ENCODE measurements around the gene ADAMTS15. TPM values are rescaled to one million over a fixed set of nuclear protein-coding genes. Genes with fewer than 3 reads are reported as not detected.

ADAMTS15 gene
- total and polyA plus RNA-seq, 2 donors (not counting 3 experiments of a cell fraction or from before 2014, with no cell fraction given) = 0.08 TPM; not detected in 1

DNA sequence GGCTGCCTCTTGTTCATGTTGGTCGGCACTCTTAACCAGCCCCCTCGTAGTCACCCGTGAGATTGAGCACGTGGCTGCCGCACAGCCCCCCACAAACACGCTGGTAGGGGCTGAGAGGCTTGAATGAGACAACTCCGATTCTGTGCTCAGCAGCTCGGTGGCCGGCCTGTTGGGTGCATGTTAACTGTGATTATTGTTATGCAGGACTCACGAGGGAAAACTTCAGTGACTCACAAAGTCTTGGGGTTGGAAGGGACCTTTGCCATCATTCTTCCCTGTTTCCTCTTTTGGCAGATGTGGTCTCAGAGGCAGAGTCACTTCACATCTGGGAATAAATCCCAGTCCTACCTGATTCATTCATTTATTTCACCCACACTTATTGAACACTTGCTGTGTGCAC, 75.2 kb downstream of the ADAMTS15 start:
- FAIRE-seq (no peak), DNase-seq (ENCODE audit: low read depth, low spot score) (no peak)
- peaks cover 15% of the 10 kb centered on the region for H3K4me1 ChIP-seq (ENCODE audit: control insufficient read depth, extremely low read depth, insufficient read depth, low read length)
- H3K9me1 ChIP-seq (replicated peaks; ENCODE audit: control insufficient read depth, extremely low read depth, insufficient read depth, low read length) = no peaks in the 10 kb centered on the region
- H3K4me2 ChIP-seq (ENCODE audit: insufficient read depth, low read length) = no peak overlapping the region
- no peak overlapping the region for H3K4me3 ChIP-seq (replicated peaks in 1 of 3; ENCODE audit: insufficient read depth in 1 of 3, low read depth in 1 of 3, low read length in 3 of 3)
- dilution Hi-C loops (cut with MboI; ENCODE audit: extremely low pct_ligation_motif_present, low sequenced_read_pairs) = no loop called here
- no peaks in the 10 kb centered on the region for H3K27me3 ChIP-seq (ENCODE audit: control insufficient read depth in 2 of 2, insufficient read depth in 2 of 2, low read length in 2 of 2)
- intact Hi-C loops (cut with micrococcal nuclease) = loop anchor here (2.0 to 5.0 kb wide), 3 partner anchors 43 to 214 kb away; no protein-coding TSS in a partner anchor
- no peaks in the 10 kb centered on the region for H4K20me1 ChIP-seq (replicated peaks; ENCODE audit: control insufficient read depth, extremely low read depth, insufficient read depth, low read length)
- H3K27ac ChIP-seq (ENCODE audit: insufficient read depth, low read depth, low read length) = no peak overlapping the region
- no peak overlapping the region for H2AFZ ChIP-seq (ENCODE audit: low read depth, low read length)
- H3K9ac ChIP-seq (replicated peaks; ENCODE audit: extremely low read depth, insufficient read depth, low read length) = no peak overlapping the region
- H3K79me2 ChIP-seq (ENCODE audit: control insufficient read depth, insufficient read depth, low read length) = no peaks in the 10 kb centered on the region
- POLR2A ChIA-PET = no interaction called here
- BruUV-seq (replicated peaks) = no TSS peak
- no peaks in the 10 kb centered on the region for H3K9me3 ChIP-seq (replicated peaks; ENCODE audit: control insufficient read depth, insufficient read depth, low read length)
- TF ChIP-seq EZH2 (IDR thresholded peaks at IDR 0.05; ENCODE audit: borderline replicate concordance, low read depth, low read length, severe bottlenecking) (no peak), MYC (IDR thresholded peaks at IDR 0.05; ENCODE audit: low read depth, low read length) (no peak), POLR2AphosphoS5 (IDR thresholded peaks at IDR 0.05; ENCODE audit: insufficient read depth, low read depth, low read length) (no peak), FOS (IDR thresholded peaks at IDR 0.05; ENCODE audit: borderline replicate concordance, insufficient read depth, low read length) (no peak), GATA2 (IDR thresholded peaks at IDR 0.05; ENCODE audit: insufficient read depth, insufficient read length, low read depth, low read length) (no peak), JUN (IDR thresholded peaks at IDR 0.05; ENCODE audit: borderline replicate concordance, insufficient read depth, insufficient read length, low read depth) (no peak), POLR2A (IDR thresholded peaks at IDR 0.05; ENCODE audit: low read depth, low read length) (no peak)
- TF ChIP-seq, protein P1, sequence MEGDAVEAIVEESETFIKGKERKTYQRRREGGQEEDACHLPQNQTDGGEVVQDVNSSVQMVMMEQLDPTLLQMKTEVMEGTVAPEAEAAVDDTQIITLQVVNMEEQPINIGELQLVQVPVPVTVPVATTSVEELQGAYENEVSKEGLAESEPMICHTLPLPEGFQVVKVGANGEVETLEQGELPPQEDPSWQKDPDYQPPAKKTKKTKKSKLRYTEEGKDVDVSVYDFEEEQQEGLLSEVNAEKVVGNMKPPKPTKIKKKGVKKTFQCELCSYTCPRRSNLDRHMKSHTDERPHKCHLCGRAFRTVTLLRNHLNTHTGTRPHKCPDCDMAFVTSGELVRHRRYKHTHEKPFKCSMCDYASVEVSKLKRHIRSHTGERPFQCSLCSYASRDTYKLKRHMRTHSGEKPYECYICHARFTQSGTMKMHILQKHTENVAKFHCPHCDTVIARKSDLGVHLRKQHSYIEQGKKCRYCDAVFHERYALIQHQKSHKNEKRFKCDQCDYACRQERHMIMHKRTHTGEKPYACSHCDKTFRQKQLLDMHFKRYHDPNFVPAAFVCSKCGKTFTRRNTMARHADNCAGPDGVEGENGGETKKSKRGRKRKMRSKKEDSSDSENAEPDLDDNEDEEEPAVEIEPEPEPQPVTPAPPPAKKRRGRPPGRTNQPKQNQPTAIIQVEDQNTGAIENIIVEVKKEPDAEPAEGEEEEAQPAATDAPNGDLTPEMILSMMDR (IDR thresholded peaks at IDR 0.05; ENCODE audit: extremely low read depth in 1 of 2, insufficient read depth in 1 of 2, low read depth in 1 of 2, low read length in 2 of 2) = no peak
- TF ChIP-seq, protein P2, sequence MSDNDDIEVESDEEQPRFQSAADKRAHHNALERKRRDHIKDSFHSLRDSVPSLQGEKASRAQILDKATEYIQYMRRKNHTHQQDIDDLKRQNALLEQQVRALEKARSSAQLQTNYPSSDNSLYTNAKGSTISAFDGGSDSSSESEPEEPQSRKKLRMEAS (IDR thresholded peaks at IDR 0.05; ENCODE audit: insufficient read depth, insufficient read length) = no peak
- no peaks in the 10 kb centered on the region for H3K36me3 ChIP-seq (ENCODE audit: control insufficient read depth in 2 of 2, extremely low read depth in 1 of 2, insufficient read depth in 2 of 2, low read length in 2 of 2)
- CTCF ChIA-PET = no interaction called here

Measured in endothelial cell of umbilical vein (primary cell).